Neural progenitor cell (in vitro differentiated cells): ENCODE results near the gene CCT3. TPM values are rescaled to one million over a fixed set of nuclear protein-coding genes. Genes with fewer than 3 reads are reported as not detected.

Source experiments
- DNase-seq: peaks from one replicate; pipeline ENCODE4 v3.0.0-alpha.2; 2016; ENCODE audit warnings: low spot score
- H2AFZ ChIP-seq: fragments of 200-600 bp; sonication (generic); replicated peaks from 2 replicates; pipeline ENCODE4 v1.6.1; 2016; ENCODE audit warnings: antibody characterized with exemption
- H3F3A ChIP-seq: fragments of 200-600 bp; sonication (generic); 2 replicates; pipeline ENCODE4 v1.6.1; 2016; ENCODE audit warnings: antibody characterized with exemption, low read depth
- H3K27ac ChIP-seq: fragments of 200-600 bp; sonication (generic); 2 replicates; pipeline ENCODE4 v1.5.1; 2016; ENCODE audit warnings: mild to moderate bottlenecking
- H3K27me3 ChIP-seq: fragments of 200-600 bp; sonication (generic); 2 replicates; pipeline ENCODE4 v1.6.1; 2016; ENCODE audit warnings: mild to moderate bottlenecking, moderate library complexity
- H3K36me3 ChIP-seq: fragments of 200-600 bp; sonication (generic); 2 replicates; pipeline ENCODE4 v1.5.1; 2016
- H3K4me1 ChIP-seq: fragments of 200-600 bp; sonication (generic); 2 replicates; pipeline ENCODE4 v1.6.1; 2016; ENCODE audit warnings: mixed run types
- H3K4me2 ChIP-seq: fragments of 200-600 bp; sonication (generic); 2 replicates; pipeline ENCODE4 v1.6.1; 2016
- H3K4me3 ChIP-seq: fragments of 200-600 bp; sonication (generic); 2 replicates; pipeline ENCODE4 v1.5.1; 2016
- H3K79me2 ChIP-seq: fragments of 200-600 bp; sonication (generic); 2 replicates; pipeline ENCODE4 v1.6.1; 2016; ENCODE audit warnings: low read depth
- H3K9ac ChIP-seq: fragments of 200-600 bp; sonication (generic); 2 replicates; pipeline ENCODE4 v1.6.1; 2016
- H3K9me3 ChIP-seq: fragments of 200-600 bp; sonication (generic); 2 replicates; pipeline ENCODE4 v1.5.1; 2016; ENCODE audit warnings: low read depth
- H4K20me1 ChIP-seq: fragments of 200-600 bp; sonication (generic); 2 replicates; pipeline ENCODE4 v1.6.1; 2016; ENCODE audit warnings: low read depth
- H3K27ac Mint-ChIP-seq: 3 replicates; pipeline ENCODE4 v1.8.0; 2021; ENCODE audit warnings: mixed read lengths
- H3K27me3 Mint-ChIP-seq: 2 replicates; pipeline ENCODE4 v1.8.0; 2022; ENCODE audit warnings: low read depth, mild to moderate bottlenecking, inconsistent platforms, moderate library complexity, mixed read lengths; ENCODE audit not compliant: insufficient read depth
- H3K36me3 Mint-ChIP-seq: 3 replicates; pipeline ENCODE4 v1.8.0; 2021; ENCODE audit warnings: mixed read lengths
- H3K4me1 Mint-ChIP-seq: 3 replicates; pipeline ENCODE4 v1.8.0; 2021; ENCODE audit warnings: mixed read lengths
- H3K4me3 Mint-ChIP-seq: 3 replicates; pipeline ENCODE4 v1.8.0; 2021; ENCODE audit warnings: mild to moderate bottlenecking, moderate library complexity, mixed read lengths
- H3K9me3 Mint-ChIP-seq: 3 replicates; pipeline ENCODE4 v1.8.0; 2020; ENCODE audit warnings: mixed read lengths
- EZH2 ChIP-seq: fragments of 200-600 bp; sonication (generic); IDR thresholded peaks from 2 replicates; pipeline ENCODE4 v1.6.1; 2017; ENCODE audit warnings: antibody characterized with exemption, mild to moderate bottlenecking, moderate library complexity
- EZH2phosphoT487 ChIP-seq: fragments of 200-600 bp; sonication (generic); IDR thresholded peaks from 2 replicates; pipeline ENCODE4 v1.6.1; 2017; ENCODE audit warnings: antibody characterized with exemption
- total RNA-seq: library from RNA; depleted of rRNA; stranded (reverse); fragments of >200 nt; gene quantifications from 2 replicates; pipeline ENCODE4 v1.2.3, GENCODE V29; 2015; ENCODE audit warnings: low replicate concordance
- TF ChIP-seq, protein P1 (sequence below): fragments of 200-600 bp; sonication (generic); IDR thresholded peaks from 2 replicates; pipeline ENCODE4 v1.5.1; 2017; ENCODE audit warnings: antibody characterized with exemption, mild to moderate bottlenecking

The CCT3 gene
- total RNA-seq, 1 donor from 2014 or later, result 434 TPM

DNA sequence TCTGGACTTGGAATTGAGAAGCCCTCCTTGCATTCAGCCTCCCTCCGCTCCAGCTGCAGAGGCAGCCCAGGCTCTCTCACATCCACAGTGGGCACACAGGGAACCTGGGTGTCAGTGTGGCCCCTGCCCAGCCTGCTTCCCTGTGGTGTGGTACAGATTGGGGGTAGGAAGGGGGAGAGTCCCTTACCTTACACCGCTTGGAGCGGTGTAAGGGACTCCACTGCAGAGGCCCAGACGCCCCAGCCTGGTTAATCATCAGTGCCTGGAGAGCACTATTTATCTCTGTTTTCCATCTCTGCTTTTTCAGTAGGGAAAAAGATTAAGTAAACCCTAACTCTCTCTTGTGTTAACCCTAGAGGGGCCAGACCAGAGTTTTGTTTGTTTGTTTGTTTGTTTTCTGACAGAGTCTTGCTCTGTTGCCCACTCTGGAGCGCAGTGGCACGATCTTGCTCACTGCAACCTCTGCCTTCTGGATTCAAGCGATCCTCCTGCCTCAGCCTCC, 30.1 kb upstream of the CCT3 start:
- Histone ChIP-seq H3K27me3 (peaks cover 71% of the 10 kb centered on the region), H3K27ac (no peak overlapping the region), H3K4me1 (peaks cover 10% of the 10 kb centered on the region), H3K9ac (no peak overlapping the region), H3K4me2 (no peak overlapping the region), H3K9me3 (no peaks in the 10 kb centered on the region), H3F3A (peaks cover 8% of the 10 kb centered on the region), H3K36me3 (no peaks in the 10 kb centered on the region), H3K4me3 (no peak overlapping the region), H2AFZ (no peak overlapping the region), H3K79me2 (no peaks in the 10 kb centered on the region), H4K20me1 (no peaks in the 10 kb centered on the region)
- Mint-ChIP-seq H3K27me3 (peaks cover 61% of the 10 kb centered on the region), H3K36me3 (no peaks in the 10 kb centered on the region), H3K27ac (no peak overlapping the region), H3K4me3 (no peak overlapping the region), H3K4me1 (peaks cover 4% of the 10 kb centered on the region), H3K9me3 (no peaks in the 10 kb centered on the region)
- no peak for TF ChIP-seq EZH2phosphoT487
- TF ChIP-seq, protein P1, sequence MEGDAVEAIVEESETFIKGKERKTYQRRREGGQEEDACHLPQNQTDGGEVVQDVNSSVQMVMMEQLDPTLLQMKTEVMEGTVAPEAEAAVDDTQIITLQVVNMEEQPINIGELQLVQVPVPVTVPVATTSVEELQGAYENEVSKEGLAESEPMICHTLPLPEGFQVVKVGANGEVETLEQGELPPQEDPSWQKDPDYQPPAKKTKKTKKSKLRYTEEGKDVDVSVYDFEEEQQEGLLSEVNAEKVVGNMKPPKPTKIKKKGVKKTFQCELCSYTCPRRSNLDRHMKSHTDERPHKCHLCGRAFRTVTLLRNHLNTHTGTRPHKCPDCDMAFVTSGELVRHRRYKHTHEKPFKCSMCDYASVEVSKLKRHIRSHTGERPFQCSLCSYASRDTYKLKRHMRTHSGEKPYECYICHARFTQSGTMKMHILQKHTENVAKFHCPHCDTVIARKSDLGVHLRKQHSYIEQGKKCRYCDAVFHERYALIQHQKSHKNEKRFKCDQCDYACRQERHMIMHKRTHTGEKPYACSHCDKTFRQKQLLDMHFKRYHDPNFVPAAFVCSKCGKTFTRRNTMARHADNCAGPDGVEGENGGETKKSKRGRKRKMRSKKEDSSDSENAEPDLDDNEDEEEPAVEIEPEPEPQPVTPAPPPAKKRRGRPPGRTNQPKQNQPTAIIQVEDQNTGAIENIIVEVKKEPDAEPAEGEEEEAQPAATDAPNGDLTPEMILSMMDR, result no peak
- TF ChIP-seq EZH2, result no peak
- DNase-seq, result no peak

DNA sequence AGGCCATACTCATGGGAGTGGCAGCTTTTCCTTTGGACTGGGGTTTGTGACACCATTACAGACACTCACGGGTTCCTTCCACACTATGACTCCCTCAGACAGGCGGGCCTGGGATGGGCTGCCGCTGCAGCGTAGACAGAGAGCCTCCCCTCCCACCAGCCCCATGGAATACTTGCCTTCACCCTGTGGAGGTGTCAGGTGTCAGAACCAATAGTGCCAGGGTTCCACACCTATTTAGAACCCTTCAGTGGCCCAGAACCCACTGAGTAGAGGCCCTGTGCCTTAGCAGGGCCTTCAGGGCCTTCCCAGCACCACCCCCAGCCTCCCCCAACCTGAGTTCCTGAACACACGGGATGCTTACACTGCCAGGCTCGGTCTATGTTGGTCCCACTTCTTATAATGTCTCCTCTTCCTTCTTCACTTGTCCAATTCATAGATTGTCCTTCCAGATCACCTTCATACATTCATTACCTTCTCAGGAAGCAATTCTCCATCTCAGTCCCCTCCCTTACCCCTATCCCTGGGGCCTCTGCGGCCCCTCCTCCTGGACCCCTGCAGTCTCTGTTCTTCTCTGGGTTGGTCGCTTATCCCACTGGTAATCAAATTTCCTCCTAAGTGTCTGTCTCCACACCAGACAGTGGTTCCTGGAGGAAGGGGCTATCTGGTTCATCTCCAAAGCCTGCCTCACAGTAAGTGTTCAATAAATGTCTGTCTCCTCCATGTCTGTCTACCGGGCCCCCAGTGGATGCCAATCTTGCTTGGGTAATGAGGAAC, 29.5 kb upstream of the CCT3 start:
- Mint-ChIP-seq H3K4me3 (no peak overlapping the region), H3K36me3 (no peaks in the 10 kb centered on the region), H3K9me3 (no peaks in the 10 kb centered on the region), H3K27ac (no peak overlapping the region), H3K4me1 (peaks cover 4% of the 10 kb centered on the region), H3K27me3 (peaks cover 57% of the 10 kb centered on the region)
- H3K27ac ChIP-seq, result no peak overlapping the region
- H3K9ac ChIP-seq, result no peak overlapping the region
- peaks cover 10% of the 10 kb centered on the region for H3K4me1 ChIP-seq
- H2AFZ ChIP-seq, result no peak overlapping the region
- H3K27me3 ChIP-seq, result peaks cover 64% of the 10 kb centered on the region
- H3K36me3 ChIP-seq, result no peaks in the 10 kb centered on the region
- no peaks in the 10 kb centered on the region for H3K79me2 ChIP-seq
- no peak for DNase-seq
- no peaks in the 10 kb centered on the region for H3K9me3 ChIP-seq
- H4K20me1 ChIP-seq, result no peaks in the 10 kb centered on the region
- peaks cover 8% of the 10 kb centered on the region for H3F3A ChIP-seq
- no peak overlapping the region for H3K4me2 ChIP-seq
- TF ChIP-seq, protein P1, result no peak
- TF ChIP-seq EZH2 (no peak), EZH2phosphoT487 (no peak)
- H3K4me3 ChIP-seq, result no peak overlapping the region

DNA sequence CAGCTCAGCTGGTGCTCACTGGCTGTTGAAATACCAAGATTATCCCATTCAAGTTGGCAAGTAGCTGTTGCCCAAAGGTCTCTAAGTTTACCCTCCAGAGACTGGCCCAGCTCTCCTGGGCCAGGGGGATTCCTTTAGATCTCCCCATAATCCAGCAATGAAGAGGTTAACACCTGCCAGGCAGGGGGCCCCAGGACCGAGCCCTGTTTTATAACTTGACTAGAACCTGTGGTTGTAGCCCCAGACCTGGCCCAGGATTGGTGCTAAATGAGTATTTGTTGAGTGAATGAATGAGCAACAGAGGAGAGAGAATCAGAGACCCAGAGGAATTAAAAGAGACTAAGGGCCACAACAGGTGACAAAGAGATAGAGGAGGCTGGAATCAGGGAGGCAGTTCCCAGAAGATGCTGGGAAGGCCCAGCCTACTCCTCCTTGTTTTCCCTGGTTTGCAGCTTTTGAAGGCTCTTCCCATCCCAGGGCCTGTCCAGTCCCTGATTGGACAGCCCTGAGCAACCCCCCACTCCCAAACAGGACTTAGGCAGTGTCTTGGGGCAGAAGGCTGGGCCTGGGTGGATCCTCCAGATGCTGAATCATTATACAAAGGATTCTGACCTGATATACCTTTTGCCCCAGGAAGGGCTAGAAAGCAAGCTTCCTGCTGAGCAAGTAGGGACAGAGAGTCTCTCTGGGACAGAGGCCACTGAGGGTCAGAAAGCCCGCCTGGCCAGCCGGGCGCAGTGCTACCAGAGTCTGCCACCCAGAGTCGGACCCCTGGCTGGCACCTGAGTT, 28.5 kb upstream of the CCT3 start:
- Histone ChIP-seq H3K27ac (no peak overlapping the region), H3K9ac (no peak overlapping the region), H3F3A (peaks cover 8% of the 10 kb centered on the region), H2AFZ (no peak overlapping the region), H3K4me1 (peaks cover 10% of the 10 kb centered on the region), H3K4me2 (no peak overlapping the region), H3K79me2 (no peaks in the 10 kb centered on the region), H4K20me1 (no peaks in the 10 kb centered on the region), H3K27me3 (peaks cover 54% of the 10 kb centered on the region), H3K4me3 (no peak overlapping the region), H3K36me3 (no peaks in the 10 kb centered on the region), H3K9me3 (no peaks in the 10 kb centered on the region)
- Mint-ChIP-seq H3K4me3 (no peak overlapping the region), H3K27ac (no peak overlapping the region), H3K9me3 (no peaks in the 10 kb centered on the region), H3K4me1 (peaks cover 4% of the 10 kb centered on the region), H3K27me3 (peaks cover 49% of the 10 kb centered on the region), H3K36me3 (no peaks in the 10 kb centered on the region)
- TF ChIP-seq, protein P1, result no peak
- TF ChIP-seq EZH2phosphoT487 (no peak), EZH2 (no peak)
- DNase-seq, result no peak
